K562 (cell line): ENCODE measurements around the gene KCND3. TPM values are rescaled to one million over a fixed set of nuclear protein-coding genes. Genes with fewer than 3 reads are reported as not detected.

Experiments used
- ATAC-seq: fragments of 200-7000 bp; cut with Tn5 transposase; 3 replicates; pipeline ENCODE4 v1.9.1; 2020; ENCODE audit warnings: moderate library complexity
- BruUV-seq: library from RNA; stranded (reverse); fragments of 400-500 nt; replicated peaks from 2 replicates; lab custom pipeline; 2021; lab: Mats Ljungman, UMichigan
- CTCF ChIA-PET: fragments of 300-600 bp; formaldehyde crosslinking; extraction: SDS; loops from one replicate; lab custom pipeline; 2021; ENCODE audit warnings: low intra/inter-chr PET ratio; lab: Yijun Ruan, JAX
- POLR2A ChIA-PET: fragments of 300-600, 350-650 bp; sonication (Branson Sonifier 250); formaldehyde crosslinking; extraction: SDS; loops from one replicate; lab custom pipeline; 2021; ENCODE audit warnings: antibody characterized with exemption, inconsistent platforms; lab: Yijun Ruan, JAX
- DNase-seq, 4 experiments: peaks; one replicate each; pipeline versions ENCODE4 v3.0.0 to v3.0.0-alpha.2; 2011 to 2018; ENCODE audit warnings: low spot score in 3 of 4, mixed read lengths in 3 of 4; ENCODE audit errors: extremely low read depth in 1 of 4
- FAIRE-seq: peaks from 2 replicates; lab custom pipeline; 2011; peaks lifted over from hg19 to GRCh38; lab: Jason Lieb, UNC
- H2AFZ ChIP-seq: 2 replicates; pipeline ENCODE4 v1.6.0; 2011; ENCODE audit warnings: low read depth, low read length, control low read depth, inconsistent platforms
- H3K27ac ChIP-seq: fragments of 200-600 bp; 3 replicates; pipeline ENCODE4 v1.8.0; 2011; ENCODE audit warnings: low read depth, mild to moderate bottlenecking, control low read depth, inconsistent platforms, low read length, moderate library complexity, mixed read lengths; ENCODE audit errors: extremely low read depth
- H3K27me3 ChIP-seq, 2 experiments: fragments of 300-600 bp in 1 of 2; 2 replicates in 1 of 2; 3 replicates in 1 of 2; pipeline versions ENCODE4 v1.6.0 to v1.8.0; 2011; ENCODE audit warnings: inconsistent platforms in 2 of 2, low read length in 2 of 2, mild to moderate bottlenecking in 1 of 2, mixed read lengths in 1 of 2, moderate library complexity in 1 of 2; ENCODE audit not compliant: control insufficient read depth in 2 of 2, insufficient read depth in 2 of 2
- H3K36me3 ChIP-seq: fragments of 300-600 bp; 3 replicates; pipeline ENCODE4 v1.8.0; 2011; ENCODE audit warnings: mild to moderate bottlenecking, low read length, inconsistent platforms; ENCODE audit not compliant: control insufficient read depth, insufficient read depth
- H3K4me1 ChIP-seq, 2 experiments: fragments of 200-600 bp in 1 of 2; replicated peaks in 1 of 2; 2 replicates in 1 of 2; 3 replicates in 1 of 2; pipeline versions ENCODE4 v1.5.1 to v1.8.0; 2011; ENCODE audit warnings: inconsistent platforms in 2 of 2, low read length in 2 of 2, mild to moderate bottlenecking in 1 of 2, mixed read lengths in 1 of 2, moderate library complexity in 1 of 2; ENCODE audit not compliant: control insufficient read depth in 2 of 2, insufficient read depth in 2 of 2
- H3K4me2 ChIP-seq: 2 replicates; pipeline ENCODE4 v1.6.1; 2011; ENCODE audit warnings: low read length, control low read depth, inconsistent platforms, mixed read lengths; ENCODE audit not compliant: insufficient read depth
- H3K4me3 ChIP-seq: fragments of 200-600 bp; sonication (generic), shearing (Covaris generic); 2 replicates; pipeline ENCODE4 v1.5.1; 2016; ENCODE audit warnings: control low read depth, inconsistent platforms
- H3K79me2 ChIP-seq: fragments of 200-600 bp; 3 replicates; pipeline ENCODE4 v1.8.0; 2011; ENCODE audit warnings: low read length, inconsistent platforms; ENCODE audit not compliant: control insufficient read depth, insufficient read depth
- H3K9ac ChIP-seq, 2 experiments: 2 replicates each; pipeline versions ENCODE4 v1.6.0 to v1.6.1; 2011; ENCODE audit warnings: low read depth in 2 of 2, low read length in 2 of 2, control low read depth in 1 of 2, inconsistent platforms in 1 of 2, mild to moderate bottlenecking in 1 of 2, mixed read lengths in 1 of 2; ENCODE audit not compliant: insufficient read depth in 1 of 2
- H3K9me1 ChIP-seq: one replicate; pipeline ENCODE4 v1.6.0; 2011; ENCODE audit warnings: inconsistent platforms, mild to moderate bottlenecking, low read length, moderate library complexity; ENCODE audit not compliant: control insufficient read depth, insufficient read depth
- H3K9me3 ChIP-seq: replicated peaks from 2 replicates; pipeline ENCODE4 v1.5.1; 2011; ENCODE audit warnings: low read depth, low read length, inconsistent platforms; ENCODE audit not compliant: control insufficient read depth, insufficient read depth
- H4K20me1 ChIP-seq: replicated peaks from 2 replicates; pipeline ENCODE4 v1.6.1; 2011; ENCODE audit warnings: low read length, inconsistent platforms, mixed read lengths; ENCODE audit not compliant: control insufficient read depth, insufficient read depth
- CTCF ChIP-seq, 3 experiments: IDR thresholded peaks in 2 of 3; conservative IDR thresholded peaks in 1 of 3; 2 replicates each; pipeline ENCODE4 v1.5.1; 2011 to 2012; ENCODE audit warnings: low read length in 3 of 3, mild to moderate bottlenecking in 3 of 3, control low read depth in 2 of 3, improper control_type of control experiment in 1 of 3, inconsistent platforms in 1 of 3, low read depth in 1 of 3, mixed read lengths in 1 of 3, moderate library complexity in 1 of 3; ENCODE audit not compliant: insufficient read depth in 2 of 3
- HNRNPL ChIP-seq: fragments of 200-400 bp; formaldehyde crosslinking; IDR thresholded peaks from 2 replicates; pipeline ENCODE4 v1.6.1; 2017; ENCODE audit warnings: low read depth, mild to moderate bottlenecking, low read length
- KDM1A ChIP-seq, 2 experiments: fragments of 450-650 bp; IDR thresholded peaks; 2 replicates each; pipeline ENCODE4 v1.6.1; 2016; ENCODE audit warnings: mild to moderate bottlenecking in 2 of 2
- NFIC ChIP-seq: fragments of 450-650 bp; IDR thresholded peaks from 2 replicates; pipeline ENCODE4 v1.6.1; 2017; ENCODE audit warnings: mild to moderate bottlenecking, inconsistent platforms
- NFIX ChIP-seq: fragments of 250-450 bp; sonication (Bioruptor Pico); IDR thresholded peaks from 2 replicates; pipeline ENCODE4 v1.4.0; 2020; ENCODE audit warnings: low read depth, mild to moderate bottlenecking, moderate library complexity
- SRSF7 ChIP-seq: fragments of 200-400 bp; formaldehyde crosslinking; optimal IDR thresholded peaks from 2 replicates; pipeline ENCODE3; 2017; ENCODE audit warnings: mild to moderate bottlenecking, low read depth, low read length
- TBP ChIP-seq: optimal IDR thresholded peaks from 2 replicates; pipeline ENCODE3; 2011; ENCODE audit warnings: low read depth, low read length, improper control_type of control experiment
- WGBS: fragments of 100-300 bp; shearing (Covaris generic); methylation state at CpG from one replicate; pipeline ENCODE4 v1.1.6; 2016; ENCODE audit warnings: low coverage, mixed read lengths; ENCODE audit not compliant: insufficient coverage; ENCODE audit errors: missing lambda C conversion rate; 5-methylcytosine and 5-hydroxymethylcytosine counted together
- in situ Hi-C: fragments of 300-500 bp; cut with MboI; formaldehyde crosslinking; loops from 4 replicates; pipeline ENCODE4 v1.15.0; 2018; ENCODE audit warnings: inconsistent platforms, mixed read lengths
- intact Hi-C: fragments of 100-400 bp; cut with micrococcal nuclease; formaldehyde crosslinking; loops from 2 replicates; pipeline ENCODE4 v1.14.2; 2022
- polyA plus RNA-seq, 8 experiments: library from polyadenylated mRNA; depleted of rRNA in 4 of 8; stranded (reverse) in 5 of 8; unstranded in 3 of 8; fragments of >200 nt; fragmentation: Nextera tagmentation in 2 of 8; fragmentation: Illumina TruSeq in 1 of 8; extraction: Ambion mirVana in 2 of 8; extraction: Trizol in 1 of 8; gene quantifications; 2 replicates each; pipeline versions ENCODE4 v1.2.1 to v1.2.3, GENCODE V29; 2011 to 2014; ENCODE audit warnings: inconsistent platforms in 1 of 8, missing spikeins in 1 of 8
- total RNA-seq, 7 experiments: library from RNA; depleted of rRNA in 6 of 7; stranded (reverse); fragments of >200 nt in 6 of 7; fragmentation: Illumina TruSeq in 2 of 7; extraction: Trizol in 2 of 7; gene quantifications; 2 replicates each; pipeline versions ENCODE4 v1.2.1 to v1.2.3, GENCODE V29; 2011 to 2021; ENCODE audit warnings: low replicate concordance in 1 of 7

The KCND3 gene
- total and polyA plus RNA-seq, 9 of the 15 experiments (the other 6 are each of a cell fraction or from before 2014, with no cell fraction given), result not detected

GRCh38 chr1:111746614-111746999 is 242.9 kb downstream of the KCND3 start (continued):
- TF ChIP-seq CTCF (IDR thresholded peaks at IDR 0.05 in 2 of 3, conservative IDR thresholded peaks at IDR 0.05 in 1 of 3; ENCODE audit: insufficient read depth in 2 of 3, low read depth in 1 of 3, low read length in 3 of 3), result peak in 2 of 3 experiments; percentile 23 to 35; a peak in 1 of 6 replicates
- TF ChIP-seq KDM1A (IDR thresholded peaks at IDR 0.05), result no peak
- TF ChIP-seq, all 486 proteins: peak for 1

DNA sequence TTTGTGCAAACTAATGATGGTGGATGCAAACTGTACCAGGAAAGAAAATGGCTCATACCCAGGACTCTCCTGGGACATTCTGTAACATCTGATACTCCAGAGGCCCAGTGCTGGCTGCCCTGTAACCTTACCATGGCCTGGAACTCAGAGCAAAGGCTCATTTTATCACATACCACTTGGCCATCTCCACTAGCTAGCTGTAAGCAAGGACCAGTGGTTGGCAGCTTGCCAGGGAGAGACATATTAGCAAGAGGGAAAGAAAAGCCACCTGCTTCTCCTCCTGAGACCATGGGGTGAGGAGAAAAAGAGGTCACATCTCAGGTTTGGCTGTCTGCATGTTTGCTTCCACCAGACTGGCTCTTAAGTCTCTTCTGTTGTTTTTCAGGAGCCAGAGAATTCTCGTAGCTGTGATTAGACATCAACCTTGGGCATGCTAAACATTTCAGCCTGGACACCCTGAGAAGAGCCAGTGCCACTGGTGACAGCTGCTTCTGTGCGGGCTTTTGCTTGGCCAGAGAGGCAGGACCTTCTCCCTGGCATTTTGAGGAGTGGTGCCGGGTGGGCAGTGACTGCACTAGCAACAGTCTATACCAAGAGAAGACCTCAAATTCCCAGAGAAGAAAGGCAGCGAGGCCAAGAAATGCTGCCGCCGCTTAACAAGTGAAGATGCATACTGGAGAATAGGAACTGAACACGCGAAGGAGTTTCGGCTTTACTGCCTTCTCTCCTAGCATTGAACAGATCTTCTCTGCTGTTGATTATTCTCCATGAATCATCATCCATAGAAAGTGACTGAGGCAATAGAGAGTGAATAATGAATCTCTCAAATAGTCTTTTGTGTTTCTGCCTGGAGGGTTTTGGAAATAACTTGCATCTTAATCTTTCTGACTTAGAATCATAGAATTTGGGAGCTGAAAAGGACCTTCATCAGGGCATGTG is 243.5 kb downstream of the KCND3 start:
- Histone ChIP-seq H4K20me1 (peaks cover 3% of the 10 kb centered on the region; the same call in 1 of the 2 replicates), H3K9ac (no peak overlapping the region), H3K4me3 (no peak overlapping the region), H3K27me3 (peaks cover 13 to 39% of the 10 kb centered on the region in 2 experiments), H3K9me3 (no peaks in the 10 kb centered on the region), H3K9me1 (no peaks in the 10 kb centered on the region), H3K27ac (no peak overlapping the region), H3K79me2 (no peaks in the 10 kb centered on the region), H3K36me3 (no peaks in the 10 kb centered on the region), H3K4me1 (peaks cover 0 to 13% of the 10 kb centered on the region in 2 experiments; a peak in 2 of 5 replicates), H3K4me2 (no peak overlapping the region), H2AFZ (no peak overlapping the region)
- FAIRE-seq, result no peak
- 29% methylated on average over 9 of the region's 9 CpGs for WGBS
- no TSS peak for BruUV-seq
- no peak for ATAC-seq
- ChIA-PET CTCF (interaction anchor here (1.0 to 2.5 kb wide), 4 partner anchors 24 to 264 kb away, joined by 6 to 23 read pairs (median 6); no protein-coding TSS in a partner anchor), POLR2A (interaction anchor here (0.9 to 1.4 kb wide), 2 partner anchors 9 to 278 kb away, joined by 4 read pairs; partner anchors contain the start of gene DDX20)
- intact Hi-C loops, result loop anchor here (5.0 kb wide), 1 partner anchor 84 kb away; no protein-coding TSS in a partner anchor
- in situ Hi-C loops, result no loop called here
- TF ChIP-seq HNRNPL, result no peak
- TF ChIP-seq TBP, result no peak
- TF ChIP-seq SRSF7, result no peak
- peak; percentile 90 for TF ChIP-seq NFIX (CRISPR knock-in tag)
- TF ChIP-seq NFIC, result peak; percentile 95
- no peak for DNase-seq
